Erythroblast (primary cell): ENCODE measurements around the gene C5orf22.

ENCODE experiments used
- GATA1 ChIP-seq: IDR thresholded peaks from 2 replicates; pipeline ENCODE4 v1.6.1; 2011; ENCODE audit warnings: low read depth, mild to moderate bottlenecking, control low read depth, low read length, moderate library complexity
- POLR2A ChIP-seq: IDR thresholded peaks from 2 replicates; pipeline ENCODE4 v1.6.1; 2011; ENCODE audit warnings: mild to moderate bottlenecking, low read length

DNA sequence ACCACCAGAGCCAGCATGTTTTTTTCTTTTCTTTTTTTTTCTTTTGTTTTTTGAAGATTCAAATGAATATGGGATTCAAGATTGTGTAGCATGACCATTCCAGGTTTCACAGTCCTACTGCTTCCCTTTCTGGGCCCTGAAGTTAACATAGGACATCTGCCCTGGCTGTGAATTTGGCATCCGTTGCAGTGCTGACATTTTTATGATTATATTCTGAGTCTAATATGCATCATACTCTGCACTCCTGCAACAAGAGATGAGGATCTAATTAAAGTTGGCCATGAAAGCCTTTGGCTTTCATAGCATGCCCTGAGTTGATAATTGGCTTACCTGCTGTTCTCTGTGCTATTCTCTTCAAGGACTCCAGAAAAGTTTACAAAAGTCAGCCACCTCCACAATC, 29.8 kb downstream of the C5orf22 start:
- no peak for TF ChIP-seq POLR2A
- TF ChIP-seq GATA1 = no peak
